ENCODE results near the gene NTNG1. TPM values are rescaled to one million over a fixed set of nuclear protein-coding genes. Genes with fewer than 3 reads are reported as not detected.

NTNG1 gene
- total and polyA plus RNA-seq, 2 of the 8 experiments (the other 6 are each of a cell fraction or from before 2014, with no cell fraction given) = 1.2 to 4.1 TPM

DNA sequence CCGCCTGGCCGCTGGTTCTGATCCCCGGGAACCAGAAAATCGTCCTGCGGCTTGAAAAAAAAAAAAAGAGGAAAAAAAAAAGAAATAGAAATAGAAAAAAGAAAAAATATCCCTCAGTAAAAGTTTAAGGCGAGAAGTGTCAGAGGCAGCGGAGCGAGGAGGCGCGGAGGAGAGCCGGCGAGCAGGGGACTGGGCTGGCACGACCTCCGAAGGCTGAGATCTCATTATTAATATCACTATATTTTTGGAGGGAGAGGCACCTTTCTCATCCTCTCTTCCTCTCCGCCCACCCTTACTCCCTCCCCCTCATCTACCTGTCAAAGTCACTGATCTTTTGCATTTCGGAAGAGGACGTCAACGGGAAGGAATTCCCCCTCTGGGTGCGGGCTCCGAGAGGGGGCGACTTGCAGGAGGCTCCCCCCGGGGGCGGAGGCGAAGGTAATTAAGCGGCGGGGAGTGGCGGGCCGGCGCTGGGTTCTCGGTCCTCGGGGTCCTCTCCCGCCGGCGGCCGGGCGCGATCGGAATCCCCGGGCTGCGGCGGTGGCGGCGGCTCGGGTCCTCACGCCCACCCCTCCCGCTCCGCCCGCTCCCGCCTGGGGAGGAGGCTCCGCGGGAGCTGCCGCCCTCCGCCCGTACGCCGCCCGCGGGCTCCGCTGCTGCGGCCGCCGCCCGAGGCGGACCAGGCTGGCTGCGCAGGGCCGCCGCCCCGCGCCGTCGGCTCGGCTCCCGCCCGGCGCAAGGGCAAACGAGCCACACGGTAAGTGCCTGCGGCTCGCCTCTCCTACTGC lies at the start of gene NTNG1 (continued):
- TF ChIP-seq SIRT6 (IDR thresholded peaks at IDR 0.05; ENCODE audit: low read length) = no peak
- no peak for TF ChIP-seq EGR1 (IDR thresholded peaks at IDR 0.05; ENCODE audit: borderline replicate concordance, low read depth, low read length)
- TF ChIP-seq RBBP5 (IDR thresholded peaks at IDR 0.05; ENCODE audit: borderline replicate concordance, low read depth, low read length) = peak; percentile 33; the same call in 1 of the 2 replicates
- peak; percentile 53 for TF ChIP-seq KDM4A (IDR thresholded peaks at IDR 0.05; ENCODE audit: low read depth, low read length, severe bottlenecking)
- TF ChIP-seq POLR2A (IDR thresholded peaks at IDR 0.05; ENCODE audit: control extremely low read depth in 1 of 2, low read depth in 2 of 2, low read length in 2 of 2) = no peak
- peak in 1 of 2 experiments; percentile 80; a peak in 2 of 4 replicates for TF ChIP-seq SIN3A (conservative IDR thresholded peaks at IDR 0.05 in 1 of 2, IDR thresholded peaks at IDR 0.05 in 1 of 2; ENCODE audit: low read depth in 1 of 2, low read length in 2 of 2)
- no peak for TF ChIP-seq CHD7 (IDR thresholded peaks at IDR 0.05; ENCODE audit: insufficient replicate concordance, low read length)
- TF ChIP-seq TCF12 (IDR thresholded peaks at IDR 0.05; ENCODE audit: low read depth, low read length) = no peak
- TF ChIP-seq POU5F1 (IDR thresholded peaks at IDR 0.05; ENCODE audit: low read depth, low read length) = no peak
- no peak for TF ChIP-seq EZH2 (IDR thresholded peaks at IDR 0.05; ENCODE audit: low read depth, low read length, severe bottlenecking)
